Activated CD8-positive, alpha-beta memory T cell treated with anti-CD3 and anti-CD28 coated beads, Interleukin-2, amount 10 ng/mL, durations not matched to agents 7 days and 5 days (primary cell): ENCODE data around the gene GLRX. TPM values are rescaled to one million over a fixed set of nuclear protein-coding genes. Genes with fewer than 3 reads are reported as not detected.

Experiments
- ATAC-seq: fragments of 150-1000 bp; cut with Tn5 transposase; one replicate; pipeline ENCODE4 v1.10.0; 2021; ENCODE audit warnings: moderate library complexity
- CTCF ChIA-PET: fragments of 350-600 bp; sonication (Branson Sonifier 250); formaldehyde crosslinking; loops from one replicate; lab custom pipeline; 2021; ENCODE audit warnings: antibody characterized with exemption; lab: Charles Lee
- DNase-seq: peaks from one replicate; pipeline ENCODE4 v3.0.0-alpha.2; 2020
- H3K27ac Mint-ChIP-seq: one replicate; pipeline ENCODE4 v1.8.0; 2021; ENCODE audit warnings: mild to moderate bottlenecking, mixed read lengths
- H3K27me3 Mint-ChIP-seq: one replicate; pipeline ENCODE4 v1.8.0; 2021; ENCODE audit warnings: mixed read lengths
- H3K36me3 Mint-ChIP-seq: one replicate; pipeline ENCODE4 v1.8.0; 2021; ENCODE audit warnings: mild to moderate bottlenecking, mixed read lengths
- H3K4me1 Mint-ChIP-seq: one replicate; pipeline ENCODE4 v1.8.0; 2021; ENCODE audit warnings: mixed read lengths
- H3K4me3 Mint-ChIP-seq: one replicate; pipeline ENCODE4 v1.8.0; 2021; ENCODE audit warnings: mild to moderate bottlenecking, moderate library complexity, mixed read lengths
- H3K9me3 Mint-ChIP-seq: one replicate; pipeline ENCODE4 v1.8.0; 2022; ENCODE audit warnings: low read depth, mixed read lengths
- total RNA-seq, 2 experiments: library from RNA; stranded (reverse); gene quantifications; one replicate each; pipeline ENCODE4 v1.2.3, GENCODE V29; 2021

Gene GLRX
- total RNA-seq, 2 experiments from 2014 or later = 65.3 to 67.1 TPM

DNA sequence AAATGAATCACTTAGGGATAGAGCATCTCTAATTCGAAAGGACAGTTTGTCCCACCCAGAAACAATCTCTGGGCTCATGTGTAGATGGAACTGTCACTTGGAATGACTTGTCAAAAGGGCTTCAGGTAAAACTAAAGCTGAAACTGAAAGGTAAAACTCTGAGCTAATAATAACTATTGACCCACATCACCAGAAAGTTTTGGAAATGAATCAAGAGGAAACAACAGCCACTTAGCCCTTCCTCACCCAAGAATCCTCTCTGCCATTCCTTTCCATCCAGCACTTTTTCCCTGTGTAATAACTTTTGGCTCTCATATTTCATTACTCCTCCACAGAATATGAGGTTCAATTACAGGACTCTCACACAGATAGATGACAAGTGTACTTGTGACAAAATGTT, 14.0 kb upstream of the GLRX start:
- H3K36me3 Mint-ChIP-seq = no peaks in the 10 kb centered on the region
- no peak for DNase-seq
- peak overlapping the region; percentile 75 for H3K4me3 Mint-ChIP-seq
- ATAC-seq = no peak
- peak overlapping the region; percentile 90 for H3K27ac Mint-ChIP-seq
- H3K27me3 Mint-ChIP-seq = no peaks in the 10 kb centered on the region
- CTCF ChIA-PET = interaction anchor here (1.0 to 3.6 kb wide), 8 partner anchors 8 to 58 kb away, joined by 3 to 51 read pairs (median 4); partner anchors contain the start of gene GLRX
- peaks cover 42% of the 10 kb centered on the region for H3K4me1 Mint-ChIP-seq
- no peaks in the 10 kb centered on the region for H3K9me3 Mint-ChIP-seq

DNA sequence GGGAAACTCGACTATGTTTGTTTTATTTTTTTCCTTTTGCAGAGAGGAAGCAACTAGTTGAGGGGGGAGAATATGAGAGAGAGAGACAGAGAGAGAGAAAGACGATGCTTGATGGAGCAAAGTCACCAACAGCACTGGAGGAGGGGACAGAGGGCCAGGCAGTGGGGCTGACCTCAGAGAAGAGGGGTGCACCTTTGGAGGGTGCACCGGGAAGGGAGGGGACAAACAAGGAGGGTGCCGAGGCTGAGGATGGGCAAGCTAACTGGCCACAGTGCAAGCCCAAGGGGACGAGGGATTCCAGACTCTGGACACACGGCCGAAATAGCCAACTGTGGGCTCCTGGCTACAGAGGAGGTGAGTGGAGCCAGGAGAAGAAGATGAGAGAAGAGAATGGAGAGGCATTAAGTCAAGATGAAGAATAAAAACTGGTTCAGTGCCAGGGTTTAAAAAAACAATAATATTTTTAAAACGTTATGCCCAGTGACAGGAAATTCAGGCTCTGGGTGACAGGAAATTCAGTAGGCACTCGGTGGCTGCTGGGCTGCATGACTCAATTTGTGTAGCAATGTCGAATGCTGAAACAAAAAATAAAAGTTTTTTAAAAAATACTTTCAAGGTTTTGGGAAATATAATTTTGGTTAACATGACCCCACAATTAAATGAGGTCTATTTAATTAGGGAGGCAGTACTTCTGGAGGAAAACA, 13.3 kb upstream of the GLRX start:
- Mint-ChIP-seq H3K27me3 (no peaks in the 10 kb centered on the region), H3K27ac (peak overlapping the region; percentile 90), H3K4me3 (peak overlapping the region; percentile 75), H3K36me3 (no peaks in the 10 kb centered on the region), H3K9me3 (no peaks in the 10 kb centered on the region), H3K4me1 (peaks cover 42% of the 10 kb centered on the region)
- CTCF ChIA-PET = interaction anchor here (1.0 to 3.6 kb wide), 8 partner anchors 8 to 190 kb away, joined by 3 to 51 read pairs (median 7); partner anchors contain the start of genes GLRX and RFESD
- DNase-seq (peak; percentile 57), ATAC-seq (peak; percentile 13)

- H3K27ac Mint-ChIP-seq = no peak overlapping the region
- peaks cover 38% of the 10 kb centered on the region for H3K4me1 Mint-ChIP-seq
- H3K27me3 Mint-ChIP-seq = no peaks in the 10 kb centered on the region
- CTCF ChIA-PET = interaction anchor here (0.8 to 2.4 kb wide), 6 partner anchors 10 to 188 kb away, joined by 3 to 19 read pairs (median 5); partner anchors contain the start of gene GLRX
- H3K36me3 Mint-ChIP-seq = no peaks in the 10 kb centered on the region
- H3K9me3 Mint-ChIP-seq = no peaks in the 10 kb centered on the region
- DNase-seq (no peak), ATAC-seq (no peak)
- H3K4me3 Mint-ChIP-seq = no peak overlapping the region
These were observed 10.1 kb upstream of the GLRX start for GRCh38 chr5:95832664-95833063.

DNA sequence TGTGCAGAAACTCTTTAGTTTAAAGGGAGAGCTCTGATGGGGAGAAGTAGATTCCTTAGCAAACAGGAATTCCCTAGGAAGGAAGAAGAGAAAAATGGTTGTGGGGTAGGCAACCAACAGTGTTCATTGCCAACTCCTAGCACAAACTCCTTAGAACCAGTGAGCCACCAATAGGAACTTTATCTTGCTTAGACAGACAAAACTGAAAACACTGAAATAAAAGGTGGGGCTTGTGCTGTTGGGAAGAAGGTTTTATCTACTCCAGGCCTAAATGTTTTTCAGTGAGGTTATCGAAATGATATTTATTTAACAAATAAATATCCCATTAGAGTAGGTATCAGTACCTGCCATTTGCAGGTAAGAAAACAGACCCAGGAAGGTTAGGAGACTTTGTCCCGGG, 7.7 kb upstream of the GLRX start:
- Mint-ChIP-seq H3K36me3 (no peaks in the 10 kb centered on the region), H3K9me3 (no peaks in the 10 kb centered on the region), H3K4me1 (peaks cover 31% of the 10 kb centered on the region), H3K27me3 (no peaks in the 10 kb centered on the region), H3K27ac (no peak overlapping the region), H3K4me3 (no peak overlapping the region)
- CTCF ChIA-PET = interaction anchor here (0.6 kb wide), 1 partner anchor 53 kb away, joined by 5 read pairs; no protein-coding TSS in a partner anchor
- DNase-seq (no peak), ATAC-seq (no peak)

GRCh38 chr5:95827892-95828246, 5.3 kb upstream of the GLRX start:
- no peaks in the 10 kb centered on the region for H3K9me3 Mint-ChIP-seq
- no peak overlapping the region for H3K4me3 Mint-ChIP-seq
- CTCF ChIA-PET = interaction anchor here (1.0 to 1.6 kb wide), 5 partner anchors 9 to 47 kb away, joined by 3 to 12 read pairs (median 3); no protein-coding TSS in a partner anchor
- H3K27ac Mint-ChIP-seq = no peak overlapping the region
- ATAC-seq (no peak), DNase-seq (no peak)
- no peaks in the 10 kb centered on the region for H3K36me3 Mint-ChIP-seq
- H3K4me1 Mint-ChIP-seq = peaks cover 37% of the 10 kb centered on the region
- no peaks in the 10 kb centered on the region for H3K27me3 Mint-ChIP-seq

DNA sequence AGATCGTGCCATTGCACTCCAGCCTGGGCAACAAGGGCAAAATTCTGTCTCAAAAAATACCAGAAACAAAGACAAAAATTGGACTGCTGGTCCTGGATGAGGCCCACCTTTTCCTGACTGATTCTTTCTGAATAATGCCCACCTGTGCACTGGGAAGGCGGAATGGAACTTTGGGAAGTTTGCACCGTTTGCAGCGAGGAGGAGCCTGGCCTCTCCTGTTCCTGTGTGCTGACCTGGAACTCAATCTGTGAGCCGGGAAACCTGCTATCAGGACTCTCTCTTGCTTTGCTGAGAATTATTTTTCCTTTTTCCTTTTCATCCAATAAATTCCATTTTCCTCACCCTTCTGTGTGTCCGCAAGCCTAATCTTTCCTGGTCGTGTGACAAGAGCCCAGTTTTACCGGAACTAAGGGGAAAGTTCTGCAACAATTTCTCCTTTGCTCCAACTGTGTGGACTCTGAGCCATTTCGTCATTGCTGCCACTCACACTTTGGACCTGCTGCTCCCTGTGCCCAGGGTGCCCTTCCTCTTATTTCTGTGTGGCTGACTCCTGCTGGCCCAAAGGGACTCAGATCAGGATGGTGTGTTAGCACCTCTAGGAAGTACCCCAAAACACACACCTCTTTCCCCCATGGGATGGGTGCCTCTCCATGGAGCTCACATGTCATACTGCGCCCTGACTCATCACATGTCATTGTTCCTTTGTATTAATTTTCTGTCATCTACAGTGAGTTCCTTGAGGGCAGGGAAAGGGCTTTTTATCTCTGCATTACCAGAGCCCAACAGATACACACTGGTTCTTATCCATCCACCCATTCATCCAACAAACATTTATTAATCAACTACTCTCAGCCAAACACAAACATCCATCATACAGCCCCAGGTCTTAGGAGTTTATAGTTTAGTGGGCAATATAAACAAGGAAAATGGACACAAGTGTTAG, 4.7 kb upstream of the GLRX start:
- Mint-ChIP-seq H3K9me3 (no peaks in the 10 kb centered on the region), H3K4me3 (no peak overlapping the region), H3K27me3 (no peaks in the 10 kb centered on the region), H3K4me1 (peaks cover 32% of the 10 kb centered on the region), H3K36me3 (no peaks in the 10 kb centered on the region), H3K27ac (no peak overlapping the region)
- CTCF ChIA-PET = interaction anchor here (1.3 to 1.6 kb wide), 3 partner anchors 10 to 46 kb away, joined by 3 to 12 read pairs (median 4); no protein-coding TSS in a partner anchor
- DNase-seq = no peak
- ATAC-seq = no peak

DNA sequence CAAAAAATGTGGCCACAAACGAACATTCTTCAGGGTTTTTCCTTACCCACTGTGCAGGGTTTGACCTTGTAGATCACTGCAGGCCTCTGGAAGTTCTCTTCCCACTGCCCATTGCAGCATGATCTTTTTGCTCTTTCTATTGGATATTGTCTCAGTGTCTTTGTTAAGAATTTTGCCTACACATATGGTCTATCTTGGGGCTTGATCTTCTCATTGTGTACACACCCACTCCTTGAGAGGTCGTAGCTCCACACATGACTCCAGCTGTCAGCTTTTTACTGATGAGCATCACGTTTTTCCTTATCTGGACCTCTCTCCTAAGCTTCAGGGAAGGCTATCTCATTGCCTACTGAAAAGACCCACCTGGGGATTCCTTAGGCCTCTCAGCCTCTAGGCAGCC, 3.0 kb upstream of the GLRX start:
- DNase-seq (no peak), ATAC-seq (no peak)
- Mint-ChIP-seq H3K4me3 (no peak overlapping the region), H3K9me3 (no peaks in the 10 kb centered on the region), H3K27ac (peak overlapping the region; percentile 22), H3K27me3 (no peaks in the 10 kb centered on the region), H3K4me1 (peaks cover 37% of the 10 kb centered on the region), H3K36me3 (peaks cover 4% of the 10 kb centered on the region)
- CTCF ChIA-PET = interaction anchor here (6.8 to 9.5 kb wide), 2 partner anchors 10 to 17 kb away, joined by 51 to 93 read pairs; no protein-coding TSS in a partner anchor

GRCh38 chr5:95824747-95825146, 2.2 kb upstream of the GLRX start:
- peaks cover 40% of the 10 kb centered on the region for H3K4me1 Mint-ChIP-seq
- peak; percentile 2 for ATAC-seq
- peak overlapping the region; percentile 93 for H3K4me3 Mint-ChIP-seq
- no peak for DNase-seq
- CTCF ChIA-PET = interaction anchor here (0.9 to 9.5 kb wide), 8 partner anchors 9 to 179 kb away, joined by 3 to 93 read pairs (median 8); partner anchors contain the start of gene RFESD
- H3K27ac Mint-ChIP-seq = peak overlapping the region; percentile 90
- no peaks in the 10 kb centered on the region for H3K9me3 Mint-ChIP-seq
- H3K27me3 Mint-ChIP-seq = no peaks in the 10 kb centered on the region
- H3K36me3 Mint-ChIP-seq = peaks cover 4% of the 10 kb centered on the region

- peaks cover 47% of the 10 kb centered on the region for H3K4me1 Mint-ChIP-seq
- peak overlapping the region; percentile 90 for H3K27ac Mint-ChIP-seq
- H3K9me3 Mint-ChIP-seq = no peaks in the 10 kb centered on the region
- DNase-seq (peak; percentile 88), ATAC-seq (peak; percentile 69)
- H3K4me3 Mint-ChIP-seq = peak overlapping the region; percentile 93
- no peaks in the 10 kb centered on the region for H3K27me3 Mint-ChIP-seq
- H3K36me3 Mint-ChIP-seq = peaks cover 7% of the 10 kb centered on the region
- CTCF ChIA-PET = interaction anchor here (0.9 to 9.5 kb wide), 13 partner anchors 8 to 836 kb away, joined by 3 to 93 read pairs (median 4); partner anchors contain the start of gene RFESD
These were observed 1.4 kb upstream of the GLRX start for GRCh38 chr5:95823738-95824609.

- Mint-ChIP-seq H3K36me3 (peaks cover 10% of the 10 kb centered on the region), H3K27ac (peak overlapping the region; percentile 90), H3K27me3 (no peaks in the 10 kb centered on the region), H3K9me3 (no peaks in the 10 kb centered on the region), H3K4me1 (peaks cover 54% of the 10 kb centered on the region), H3K4me3 (peak overlapping the region; percentile 93)
- CTCF ChIA-PET = interaction anchor here (0.9 to 9.5 kb wide), 12 partner anchors 9 to 837 kb away, joined by 3 to 93 read pairs (median 4); no protein-coding TSS in a partner anchor
- DNase-seq (no peak), ATAC-seq (peak; percentile 0)
These were observed 752 bp upstream of the GLRX start for GRCh38 chr5:95823218-95823737.

- Mint-ChIP-seq H3K27ac (peak overlapping the region; percentile 90), H3K36me3 (peaks cover 14% of the 10 kb centered on the region), H3K27me3 (no peaks in the 10 kb centered on the region), H3K9me3 (no peaks in the 10 kb centered on the region), H3K4me3 (peak overlapping the region; percentile 93), H3K4me1 (peaks cover 62% of the 10 kb centered on the region)
- CTCF ChIA-PET = interaction anchor here (0.8 to 9.5 kb wide), 13 partner anchors 10 to 514 kb away, joined by 3 to 93 read pairs (median 8); partner anchors contain the start of gene RFESD
- ATAC-seq (peak; percentile 25), DNase-seq (peak; percentile 52)
These were observed 434 bp downstream of the GLRX start for GRCh38 chr5:95822043-95822541.
